Activated T-cell treated with anti-CD3 and anti-CD28 coated beads for 24 hours (primary cell): Measurements from ENCODE around the gene TMEM129.

Experiments
- DNase-seq: peaks from one replicate; pipeline ENCODE4 v3.0.0-alpha.2; 2020; ENCODE audit warnings: low read depth

The TMEM129 gene, protein sequence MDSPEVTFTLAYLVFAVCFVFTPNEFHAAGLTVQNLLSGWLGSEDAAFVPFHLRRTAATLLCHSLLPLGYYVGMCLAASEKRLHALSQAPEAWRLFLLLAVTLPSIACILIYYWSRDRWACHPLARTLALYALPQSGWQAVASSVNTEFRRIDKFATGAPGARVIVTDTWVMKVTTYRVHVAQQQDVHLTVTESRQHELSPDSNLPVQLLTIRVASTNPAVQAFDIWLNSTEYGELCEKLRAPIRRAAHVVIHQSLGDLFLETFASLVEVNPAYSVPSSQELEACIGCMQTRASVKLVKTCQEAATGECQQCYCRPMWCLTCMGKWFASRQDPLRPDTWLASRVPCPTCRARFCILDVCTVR

DNA sequence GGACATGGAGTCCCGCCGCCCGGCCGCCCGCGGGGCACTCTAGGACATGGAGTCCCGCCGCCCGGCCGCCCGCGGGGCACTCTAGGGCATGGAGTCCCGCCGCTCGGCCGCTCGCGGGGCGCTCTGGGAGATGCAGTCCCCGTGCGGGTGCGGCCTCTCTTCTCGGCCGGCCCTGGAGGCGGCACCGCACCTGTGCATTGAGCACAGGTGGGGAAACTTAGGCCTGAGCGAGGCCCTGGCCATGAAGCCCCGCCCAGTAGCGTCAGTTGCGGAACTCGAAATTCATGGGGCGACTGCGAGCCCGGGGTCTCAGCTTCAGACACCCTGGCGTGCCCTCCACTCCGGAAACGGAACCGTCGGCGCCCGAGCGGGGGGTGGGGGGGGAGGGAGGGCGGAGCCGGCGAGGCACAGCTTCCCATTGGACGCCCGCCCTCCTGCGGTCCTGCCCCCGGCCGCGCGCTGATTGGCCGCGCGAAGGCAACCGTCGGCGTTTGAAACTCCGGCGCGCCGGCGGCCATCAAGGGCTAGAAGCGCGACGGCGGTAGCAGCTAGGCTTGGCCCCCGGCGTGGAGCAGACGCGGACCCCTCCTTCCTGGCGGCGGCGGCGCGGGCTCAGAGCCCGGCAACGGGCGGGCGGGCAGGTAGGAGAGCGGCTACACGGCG is at the start of gene TMEM129, which contains the start of gene TACC3:
Gene TMEM129, minus strand, starts transcription at position 321 of the 663 bp plus-strand sequence. CDS start 486 bp downstream, outside the sequence.
Gene TACC3, plus strand, starts transcription at position 519 of the 663 bp plus-strand sequence. CDS start 1,901 bp downstream, outside the sequence.
- peak; percentile 91 for DNase-seq

DNA sequence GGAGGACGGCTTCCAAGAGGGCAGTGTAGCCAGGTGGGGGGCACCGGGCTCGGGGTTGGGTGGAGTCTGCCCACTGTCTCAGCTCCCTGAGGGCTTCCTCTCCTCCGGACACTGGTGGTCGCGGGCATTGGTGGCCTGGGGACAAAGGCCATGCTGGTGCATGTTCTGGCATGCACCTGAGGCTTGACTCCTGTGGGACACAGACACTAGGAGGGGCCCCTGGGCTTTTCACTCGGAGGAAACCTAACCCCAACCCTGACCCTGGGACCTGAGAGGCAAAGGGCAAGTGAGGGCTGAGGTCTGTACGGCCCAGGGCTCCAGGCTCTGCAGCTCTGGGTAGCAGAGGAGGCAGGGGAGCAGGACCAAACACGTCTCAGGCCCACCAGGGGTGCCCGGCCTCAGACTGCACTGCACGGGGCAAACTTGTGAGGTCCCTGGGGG is 49.7 kb upstream of the TMEM129 start:
- no peak for DNase-seq

DNA sequence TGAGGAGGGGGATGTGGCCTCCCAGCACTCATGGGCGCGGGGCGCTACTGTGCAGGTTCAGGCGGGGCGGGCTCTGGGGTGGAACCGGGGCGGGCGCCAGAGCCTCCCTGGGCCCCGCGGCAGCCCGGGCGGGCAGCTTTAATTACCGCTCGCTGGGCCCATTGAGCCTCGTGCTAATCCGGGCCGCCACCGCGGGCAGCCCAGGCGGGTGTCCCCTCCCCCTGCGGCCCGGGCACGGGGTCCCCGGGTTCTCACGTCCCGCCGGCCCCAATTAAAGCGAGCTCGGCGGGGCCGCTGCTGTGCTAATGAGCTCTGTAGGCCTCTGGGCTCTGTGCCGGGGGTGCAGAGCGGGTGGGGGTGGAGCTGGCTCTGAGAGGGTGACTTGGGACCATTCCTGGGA is 49.1 kb upstream of the TMEM129 start:
- no peak for DNase-seq

DNA sequence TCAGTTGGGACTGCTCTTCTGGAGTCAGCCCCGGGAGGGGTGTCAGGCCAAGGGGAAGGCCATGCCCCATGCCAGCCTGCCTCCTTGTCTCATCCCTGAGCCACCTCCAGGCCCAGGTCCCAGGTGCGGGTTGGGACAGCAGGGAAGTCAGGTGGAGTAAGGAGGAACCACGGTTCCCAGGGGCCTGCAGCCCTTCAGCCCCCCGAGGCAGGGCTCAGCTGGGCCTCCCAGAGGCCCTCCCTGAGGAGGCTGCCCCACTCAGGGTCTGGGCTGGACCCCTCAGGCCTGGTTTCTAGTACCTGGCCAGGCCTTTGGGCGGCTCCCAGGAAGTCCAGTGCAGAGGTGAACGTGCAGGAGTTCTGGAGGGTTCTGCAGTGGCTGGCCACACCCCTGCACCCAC is 48.6 kb upstream of the TMEM129 start:
- DNase-seq: no peak

DNA sequence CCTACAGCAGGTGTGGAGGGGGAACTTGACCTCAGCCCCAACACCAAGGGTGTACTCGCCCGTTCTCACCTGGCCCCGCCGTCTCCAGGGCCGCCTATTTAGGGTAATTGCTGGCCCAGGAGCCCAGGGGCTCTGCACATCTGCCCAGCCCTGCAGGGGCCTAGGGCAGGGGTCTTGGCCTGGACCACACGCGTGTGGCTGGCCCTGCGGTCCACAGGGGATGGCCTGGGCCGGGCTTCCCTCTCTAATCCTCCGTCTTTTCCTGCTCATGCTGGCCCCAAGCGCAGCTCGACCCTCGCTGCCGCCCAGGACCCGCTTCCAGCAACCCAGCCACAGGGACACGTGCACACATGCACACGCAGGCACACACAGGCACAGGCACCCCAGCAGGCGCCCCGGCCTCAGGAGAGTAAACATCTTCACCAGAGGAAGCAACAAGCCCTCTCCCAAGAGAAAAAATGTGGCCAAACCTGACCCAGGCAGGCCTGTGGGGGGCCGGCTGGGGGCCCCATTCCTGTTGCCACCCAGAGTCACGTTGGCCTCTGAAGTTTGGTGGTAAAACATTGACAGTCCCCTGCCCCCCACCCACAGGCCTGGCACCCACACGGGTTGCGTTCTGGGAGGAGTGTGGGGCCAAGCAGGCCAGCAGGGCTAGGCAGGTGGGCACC is 47.4 kb upstream of the TMEM129 start:
- no peak for DNase-seq

DNA sequence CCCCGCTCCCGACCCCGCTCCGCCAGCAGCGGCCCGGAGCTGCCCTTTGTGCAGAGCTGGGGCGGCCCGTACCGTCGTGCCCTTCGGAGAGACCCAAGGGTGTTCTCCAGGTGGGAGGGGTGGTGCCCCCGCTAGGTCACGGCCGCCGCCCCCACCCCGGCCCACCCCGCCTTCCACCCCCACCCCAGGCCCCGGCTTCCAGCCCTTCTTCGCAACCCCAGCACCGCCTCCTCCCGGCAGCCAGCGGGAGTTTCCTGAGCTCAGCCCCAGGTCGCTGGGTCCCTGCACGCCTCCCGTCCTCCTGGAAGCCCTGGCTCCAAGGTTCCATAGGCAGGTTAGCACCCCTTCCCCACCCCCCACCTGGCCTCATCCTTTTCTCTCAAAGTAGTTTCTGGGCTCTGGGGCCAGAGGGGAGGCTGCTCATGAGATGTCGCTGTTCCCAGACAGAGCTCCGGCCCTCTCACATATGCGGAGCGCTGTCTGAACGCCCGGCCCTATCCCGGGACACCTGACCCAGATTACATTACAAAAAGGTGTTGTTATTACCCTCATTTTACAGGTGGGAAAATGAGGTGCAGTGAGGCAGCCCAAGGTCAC is 46.7 kb upstream of the TMEM129 start:
- no peak for DNase-seq

DNA sequence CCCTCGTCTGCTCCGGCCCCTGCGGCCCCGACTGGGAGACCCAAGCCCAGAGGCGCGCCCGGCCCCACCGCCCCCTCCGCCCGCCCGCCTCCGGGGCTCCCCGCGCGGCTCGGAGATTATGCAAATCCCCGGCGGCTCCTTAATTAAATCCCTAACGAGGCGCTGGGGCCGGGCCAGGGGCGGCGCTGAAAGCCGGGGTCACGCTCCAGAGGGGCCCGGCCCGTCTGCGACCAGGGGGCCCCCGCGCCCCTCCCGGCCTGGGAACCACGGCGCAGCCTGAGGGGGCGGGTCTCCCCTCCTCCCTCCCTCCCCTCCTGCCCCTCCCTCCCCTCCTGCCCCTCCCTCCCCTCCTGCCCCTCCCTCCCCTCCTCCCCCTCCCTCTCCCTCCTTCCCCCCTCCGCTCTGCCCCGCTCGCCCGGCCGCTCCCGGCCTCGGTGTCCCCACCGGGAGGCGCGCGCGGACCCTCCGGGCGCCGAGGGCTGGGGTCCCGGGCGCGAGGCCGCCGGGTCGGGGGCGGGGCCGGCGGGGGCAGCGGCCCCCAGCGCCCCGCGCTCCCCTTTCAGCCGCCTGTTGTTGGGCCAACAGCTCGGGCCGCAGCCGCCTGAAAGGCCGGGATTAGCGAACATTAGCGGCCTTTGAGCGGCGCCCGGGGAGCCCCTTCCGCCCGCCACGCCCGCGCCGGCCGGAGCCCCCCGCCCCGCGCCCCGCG is 46.1 kb upstream of the TMEM129 start:
- DNase-seq: no peak

DNA sequence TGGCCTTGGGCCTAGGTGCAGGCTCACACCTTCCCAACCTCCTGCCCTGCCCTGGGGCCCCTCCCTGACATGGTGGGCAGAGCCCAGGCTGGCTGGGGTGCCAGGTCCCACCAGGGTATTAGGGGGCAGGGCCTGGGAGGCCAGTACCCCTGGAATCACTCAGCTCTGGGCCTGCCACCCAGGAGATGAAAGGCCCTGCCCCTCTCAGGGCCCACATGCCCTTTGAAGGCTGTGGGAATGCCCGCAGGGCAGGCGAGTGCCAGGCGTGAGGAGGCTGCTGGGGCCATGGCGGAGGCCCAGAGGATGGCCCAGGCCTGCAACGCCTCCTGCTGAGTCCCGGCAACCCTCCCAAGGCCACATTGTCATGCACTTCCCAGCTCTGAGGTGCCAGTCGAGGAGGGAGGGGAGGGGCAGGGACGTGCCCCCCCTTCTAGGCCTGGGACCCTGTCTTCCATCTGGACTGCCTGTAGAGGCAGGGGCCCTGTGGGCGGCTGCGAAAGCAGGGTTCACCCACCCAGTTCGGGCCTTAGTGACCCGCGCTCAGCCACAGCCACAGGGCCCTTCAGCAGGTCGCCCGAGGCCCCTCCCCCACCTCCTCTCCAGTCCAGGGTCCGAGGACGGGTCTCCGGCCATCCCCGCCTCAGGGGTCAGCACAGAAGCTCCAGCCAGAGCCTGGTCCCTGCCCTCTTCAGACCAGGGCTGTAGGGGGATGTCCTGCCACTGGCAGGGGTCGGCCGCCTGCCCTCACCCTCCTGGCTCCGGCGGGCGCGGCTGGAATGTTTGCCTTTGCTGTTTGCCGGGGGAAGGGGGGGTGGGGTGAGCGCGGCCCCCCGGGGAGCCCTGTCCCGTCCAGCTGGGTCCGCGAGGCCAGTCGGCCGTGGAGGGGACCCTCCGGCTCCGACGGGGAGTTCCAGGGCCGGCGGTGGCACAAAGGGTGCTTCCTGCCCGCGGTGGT is 45.3 kb upstream of the TMEM129 start:
- DNase-seq: no peak

DNA sequence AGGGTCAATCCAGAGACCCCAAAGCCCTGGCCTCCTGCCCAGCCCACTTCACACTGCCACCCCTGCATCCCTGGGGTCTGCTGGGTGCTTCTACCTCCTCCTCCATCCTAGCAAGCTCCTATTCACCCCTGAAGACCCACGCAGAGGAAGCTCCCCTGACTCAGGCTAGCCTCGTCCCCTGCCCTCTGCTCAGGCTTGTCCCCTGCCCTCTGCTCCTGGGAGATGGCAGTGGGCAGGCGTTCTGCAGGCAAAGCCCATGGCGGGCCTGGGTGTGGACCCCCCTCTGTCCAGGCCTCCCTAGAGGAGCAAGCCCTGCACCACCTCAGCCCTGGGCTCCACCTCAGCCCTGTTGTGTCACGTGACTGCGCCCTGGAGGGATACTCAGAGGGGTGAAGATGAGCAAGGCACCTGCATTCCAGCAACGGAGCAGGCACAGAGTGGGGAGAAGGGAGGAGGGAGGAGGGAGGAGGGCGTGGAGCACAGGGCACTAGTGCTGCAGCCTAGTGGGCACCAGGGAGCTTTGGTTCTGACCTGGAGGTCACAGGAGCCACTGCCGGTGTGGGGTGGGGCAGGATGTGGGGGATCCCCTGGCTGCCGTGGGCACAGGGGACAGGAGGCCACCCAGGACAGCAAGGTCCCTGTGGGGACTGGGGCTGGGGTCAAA is 44.4 kb upstream of the TMEM129 start:
- DNase-seq: no peak

DNA sequence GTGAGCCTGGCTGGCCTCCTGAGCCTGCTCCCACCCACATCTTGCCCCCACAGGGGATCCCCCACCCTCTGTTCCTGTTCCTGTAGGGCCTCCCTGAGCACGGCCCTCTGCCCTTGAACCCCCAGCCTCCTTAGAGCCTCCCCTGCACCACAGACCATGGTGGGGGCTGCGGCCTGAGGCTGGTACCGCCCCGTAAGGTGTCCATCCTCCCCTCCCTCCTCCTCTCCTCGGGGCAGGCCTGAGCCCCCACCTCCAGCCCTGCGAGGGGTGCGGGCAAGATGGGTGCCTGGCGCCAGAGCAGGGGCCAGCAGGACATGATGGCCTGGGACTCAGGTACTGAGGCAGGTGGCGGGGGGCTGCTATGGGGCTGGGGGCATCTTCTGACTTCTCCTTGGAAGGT is 43.5 kb upstream of the TMEM129 start:
- no peak for DNase-seq

DNA sequence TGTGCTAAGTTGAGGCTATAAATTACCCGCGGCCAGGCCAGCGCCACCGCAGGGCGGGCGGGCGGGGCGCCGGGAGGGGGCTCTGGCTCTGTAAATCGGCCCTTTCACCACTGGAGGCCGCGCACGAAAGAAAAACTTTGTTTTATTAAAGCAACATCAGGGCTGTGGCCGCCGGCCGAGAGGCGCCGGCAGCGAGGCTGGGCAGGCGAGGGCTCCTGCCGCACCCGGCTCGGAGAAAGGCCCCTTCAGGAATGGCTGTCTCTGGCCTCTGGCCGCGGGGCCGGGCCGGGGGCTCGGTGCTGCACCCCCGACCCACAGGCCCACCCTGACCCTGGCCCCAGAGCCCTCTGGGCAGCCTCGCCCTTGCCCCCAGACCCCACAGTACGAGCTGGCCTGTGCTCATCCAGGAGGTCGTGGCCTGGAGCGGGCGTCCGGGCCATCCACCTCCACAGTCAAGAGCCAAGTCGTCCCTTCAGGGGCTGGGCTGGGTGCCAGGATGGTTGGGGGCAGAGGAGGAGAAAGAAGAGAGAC is 42.5 kb upstream of the TMEM129 start:
- DNase-seq: no peak

DNA sequence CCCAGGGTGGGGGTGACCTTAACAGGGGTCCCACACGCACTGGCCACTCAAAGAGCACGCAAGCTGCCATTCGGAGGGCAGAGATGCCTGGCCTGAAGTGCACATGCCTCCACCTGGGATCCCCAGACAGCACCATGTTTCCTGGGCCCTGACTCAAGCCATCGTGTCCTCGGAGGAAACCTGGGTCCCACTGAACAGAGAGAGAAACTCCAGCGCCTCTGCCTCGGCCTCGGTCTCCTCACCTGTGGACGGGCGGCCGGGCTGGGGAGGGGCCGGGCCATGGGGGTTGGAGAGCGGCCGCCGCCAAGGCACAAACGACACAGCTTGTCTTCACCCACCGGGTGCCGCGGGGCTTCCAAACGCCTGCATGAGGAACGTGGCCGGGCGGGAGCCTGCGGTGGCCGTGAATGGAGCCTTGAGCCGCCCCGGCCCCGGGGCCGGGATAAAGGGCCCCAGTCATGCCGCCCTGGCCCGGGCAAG is 42.0 kb upstream of the TMEM129 start:
- no peak for DNase-seq

DNA sequence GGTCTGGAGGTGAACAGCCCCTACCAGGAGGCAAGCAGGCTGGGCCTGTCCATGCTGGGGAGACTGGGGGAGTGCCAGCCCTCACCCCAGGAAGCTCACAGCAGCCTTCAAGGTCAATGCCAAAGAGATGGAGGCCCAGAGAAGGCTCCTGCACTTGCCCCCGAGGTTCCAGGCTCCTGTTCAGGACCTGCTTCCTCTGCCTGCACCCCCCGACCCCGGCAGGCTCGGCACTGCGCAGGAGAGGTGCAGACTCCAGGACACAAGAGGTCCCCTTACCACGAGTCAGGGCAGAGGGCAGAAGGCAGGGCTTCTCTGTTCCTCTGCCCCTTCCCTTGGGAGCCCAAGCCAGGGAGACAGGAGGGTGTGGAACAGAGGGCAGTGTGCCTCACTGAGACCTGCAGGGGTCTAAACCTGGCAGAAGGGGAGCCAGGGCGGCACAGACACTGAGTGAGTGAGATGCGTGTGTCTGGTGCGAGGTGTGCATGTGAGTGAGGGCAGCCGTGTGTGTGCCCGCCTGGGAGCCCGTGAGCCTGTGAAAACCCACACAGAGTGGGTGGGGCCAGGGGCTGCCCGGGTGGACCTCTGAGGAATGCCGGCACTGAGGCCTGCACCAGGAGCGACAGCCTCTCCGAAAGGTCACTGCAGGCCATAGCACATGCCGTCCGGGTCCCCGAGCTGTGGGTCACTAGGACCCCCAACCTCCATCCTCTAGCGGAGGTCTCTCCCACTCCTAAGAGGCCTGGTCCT is 41.3 kb upstream of the TMEM129 start:
- no peak for DNase-seq

DNA sequence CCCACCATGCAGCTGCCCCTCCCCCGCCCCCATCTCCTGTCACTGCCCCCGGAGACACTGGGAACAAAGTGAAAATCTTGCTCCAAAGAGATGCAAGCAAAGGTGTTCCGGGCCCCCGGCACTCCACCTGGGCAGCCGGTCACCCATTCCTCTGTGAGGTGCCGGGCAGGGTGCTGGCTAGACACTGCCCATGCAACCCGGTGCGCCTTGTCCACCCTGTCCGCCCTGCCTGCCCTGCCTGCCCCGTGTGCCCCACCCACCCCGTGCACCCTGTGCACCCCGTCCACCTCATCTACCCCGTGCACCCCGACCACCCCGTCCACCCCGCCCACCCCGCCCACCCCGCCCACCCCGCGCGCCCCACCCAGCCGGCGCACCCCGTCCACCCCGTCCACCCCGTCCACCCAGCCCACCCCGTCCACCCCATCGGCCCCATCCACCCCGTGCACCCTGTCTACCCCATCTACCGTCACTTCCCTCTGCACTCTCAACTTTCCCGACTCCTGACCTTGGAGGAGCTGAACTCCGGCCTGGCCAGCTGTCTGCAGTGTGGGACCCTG is 40.1 kb upstream of the TMEM129 start:
- DNase-seq: no peak

DNA sequence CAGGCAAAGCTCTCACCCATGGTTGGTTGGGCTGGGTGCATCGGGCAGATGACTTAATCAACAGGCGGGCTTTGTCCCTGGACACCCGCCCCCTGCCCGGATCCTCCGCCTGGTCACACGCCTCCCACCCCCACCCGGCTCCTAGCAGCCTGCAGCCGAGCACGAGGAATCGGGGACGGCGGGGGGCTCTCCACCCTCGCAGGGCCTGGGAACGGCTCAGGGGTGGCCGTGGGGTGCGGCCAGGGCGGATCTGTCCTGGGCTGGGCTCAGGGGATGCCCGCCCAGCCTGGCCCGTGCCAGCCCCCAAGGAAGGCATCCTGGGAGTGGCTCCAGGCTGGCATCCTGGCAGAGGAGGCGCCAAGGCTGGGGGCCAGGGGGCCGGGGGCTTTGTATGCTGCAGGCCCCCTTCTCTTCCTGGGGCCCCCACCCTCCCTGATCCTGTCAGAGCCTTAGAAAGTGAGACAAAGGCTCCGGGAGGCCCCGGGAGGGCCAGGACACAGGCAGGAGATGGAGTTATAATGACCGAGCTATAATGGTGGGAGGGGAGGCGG is 39.5 kb upstream of the TMEM129 start:
- DNase-seq: no peak

DNA sequence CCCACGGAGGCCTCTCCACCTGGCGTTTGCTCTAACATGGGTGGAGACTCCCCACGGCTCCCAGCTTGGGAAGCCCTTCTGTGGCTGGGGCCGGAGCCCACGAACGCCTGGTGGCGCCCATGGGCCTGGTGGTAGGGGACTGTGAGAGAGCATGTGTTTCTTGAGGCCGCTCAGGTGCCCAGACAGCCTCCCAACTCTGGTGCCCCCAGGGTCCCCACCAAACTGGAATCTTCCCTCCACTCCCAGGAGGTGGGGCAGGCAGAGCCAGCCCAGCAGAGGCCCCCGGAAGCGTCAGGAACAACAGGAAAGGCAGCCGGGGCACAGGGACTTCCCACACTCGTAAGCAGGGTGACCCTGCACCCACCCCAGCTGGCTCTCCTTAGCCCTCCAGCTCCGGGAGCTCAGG is 38.7 kb upstream of the TMEM129 start:
- DNase-seq: no peak

DNA sequence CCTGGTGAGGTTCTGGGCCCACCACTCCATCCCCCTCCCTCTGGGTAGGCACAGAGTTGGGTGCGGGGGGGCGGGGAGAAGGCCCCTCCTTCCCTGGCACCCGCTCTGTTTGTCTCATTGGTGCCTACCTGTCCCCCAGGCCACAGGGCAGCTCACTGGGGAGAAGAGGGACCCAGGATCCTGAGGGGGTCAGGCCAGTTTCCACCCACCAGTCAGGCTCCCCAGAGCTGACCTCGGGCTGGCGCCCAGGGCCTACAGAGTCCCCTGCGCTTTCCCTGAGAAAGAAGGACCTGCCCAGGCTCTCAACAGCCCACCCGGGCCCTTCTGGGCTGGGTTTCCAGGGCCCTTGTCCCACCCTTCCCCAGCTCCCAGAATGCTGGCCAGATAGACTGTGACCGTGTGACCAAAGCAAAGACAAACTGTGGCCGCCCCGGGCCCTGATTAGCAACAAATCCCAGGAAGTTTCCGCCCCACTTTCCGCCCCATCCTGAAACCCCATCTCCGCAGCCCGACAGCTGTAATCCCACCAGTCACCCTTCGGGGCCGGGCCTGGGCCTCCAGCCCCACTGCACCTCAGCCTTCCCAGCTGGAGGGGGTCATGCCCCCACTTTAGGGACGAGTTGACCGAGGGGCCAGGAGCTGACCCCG is 38.2 kb upstream of the TMEM129 start:
- no peak for DNase-seq
